MM.1S (cell line): Measurements from ENCODE around the gene TBR1.

Experiments used
- CTCF ChIP-seq: fragments of 300-600 bp; sonication (generic); IDR thresholded peaks from 2 replicates; pipeline ENCODE4 v1.5.1; 2016; ENCODE audit warnings: antibody characterized with exemption, low read length, mixed read lengths
- EZH2 ChIP-seq: fragments of 300-600 bp; sonication (generic); optimal IDR thresholded peaks from 2 replicates; pipeline ENCODE3; 2017; ENCODE audit warnings: low read depth, mild to moderate bottlenecking, antibody characterized with exemption, low read length, mixed read lengths
- EZH2phosphoT487 ChIP-seq: fragments of 300-600 bp; sonication (generic); IDR thresholded peaks from 2 replicates; pipeline ENCODE4 v1.6.1; 2018; ENCODE audit warnings: antibody characterized with exemption, low read length

GRCh38 chr2:161471631-161472030, 55.5 kb downstream of the TBR1 start:
- no peak for TF ChIP-seq CTCF
- no peak for TF ChIP-seq EZH2
- TF ChIP-seq EZH2phosphoT487 = no peak
